Uterus (tissue), 4 donors: Measurements from ENCODE around the gene GSPT1. TPM values are rescaled to one million over a fixed set of nuclear protein-coding genes. Genes with fewer than 3 reads are reported as not detected.

Experiments used
- DNase-seq, 2 donors: peaks; one replicate each; pipeline ENCODE4 v3.0.0-alpha.2; 2019 to 2020
- H3K27ac ChIP-seq, 2 donors: fragments of 200-600 bp; sonication (generic); 1 replicate in 1 of 2; 2 replicates in 1 of 2; pipeline ENCODE4 v1.5.1; 2016 to 2018
- H3K27me3 ChIP-seq, 2 donors: fragments of 200-600 bp; sonication (generic); one replicate each; pipeline ENCODE4 v1.5.1; 2018 to 2019; ENCODE audit warnings: control low read depth in 1 of 2
- H3K36me3 ChIP-seq, 2 donors: fragments of 200-600 bp; sonication (generic); one replicate each; pipeline ENCODE4 v1.5.1; 2019; ENCODE audit warnings: control low read depth in 1 of 2
- H3K4me1 ChIP-seq, 2 donors: fragments of 200-600 bp; sonication (generic); one replicate each; pipeline ENCODE4 v1.5.1; 2018 to 2019; ENCODE audit warnings: control low read depth in 1 of 2
- H3K4me3 ChIP-seq, 2 donors: fragments of 200-600 bp; sonication (generic); 1 replicate in 1 of 2; 2 replicates in 1 of 2; pipeline ENCODE4 v1.5.1; 2018 to 2019; ENCODE audit warnings: mild to moderate bottlenecking in 1 of 2
- H3K9me3 ChIP-seq, 2 donors: fragments of 200-600 bp; sonication (generic); one replicate each; pipeline ENCODE4 v1.5.1; 2019; ENCODE audit warnings: control low read depth in 1 of 2
- POLR2A ChIP-seq, 2 donors: fragments of 450-650 bp; IDR thresholded peaks; one replicate each; pipeline ENCODE4 v1.6.1; 2016; ENCODE audit warnings: antibody characterized with exemption in 2 of 2, mild to moderate bottlenecking in 1 of 2, moderate library complexity in 1 of 2
- intact Hi-C: fragments of 100-400 bp; cut with DNase I; formaldehyde crosslinking; loops from one replicate; pipeline ENCODE4 v1.15.1; 2023; ENCODE audit warnings: low total_unique reads
- total RNA-seq, 4 donors: library from RNA; depleted of rRNA in 3 of 4; stranded (reverse); fragments of >200 nt in 3 of 4; gene quantifications; one replicate each; pipeline versions ENCODE4 v1.1.0 to v1.2.4, GENCODE V29; 2014 to 2023
- TF ChIP-seq, protein P1 (sequence below), 4 experiments: fragments of 200-600 bp in 2 of 4; fragments of 450-650 bp in 2 of 4; sonication (generic) in 2 of 4; IDR thresholded peaks; one replicate each; pipeline ENCODE4 v1.5.1; 2016 to 2019; ENCODE audit warnings: antibody characterized with exemption in 4 of 4, mild to moderate bottlenecking in 2 of 4, moderate library complexity in 1 of 4
- donor health status: DM: yes; HTN: yes; CAD: no.

GSPT1 gene
- total RNA-seq, 4 donors from 2014 or later: 33.2 to 73.7 (median 64.7) TPM

- Histone ChIP-seq H3K27me3 (no peaks in the 10 kb centered on the region), H3K4me3 (no peak overlapping the region), H3K4me1 (no peaks in the 10 kb centered on the region), H3K27ac (no peak overlapping the region), H3K36me3 (no peaks in the 10 kb centered on the region), H3K9me3 (no peaks in the 10 kb centered on the region)
- intact Hi-C loops: no loop called here
- DNase-seq: no peak
- TF ChIP-seq POLR2A (IDR thresholded peaks at IDR 0.05): no peak
- TF ChIP-seq, protein P1, sequence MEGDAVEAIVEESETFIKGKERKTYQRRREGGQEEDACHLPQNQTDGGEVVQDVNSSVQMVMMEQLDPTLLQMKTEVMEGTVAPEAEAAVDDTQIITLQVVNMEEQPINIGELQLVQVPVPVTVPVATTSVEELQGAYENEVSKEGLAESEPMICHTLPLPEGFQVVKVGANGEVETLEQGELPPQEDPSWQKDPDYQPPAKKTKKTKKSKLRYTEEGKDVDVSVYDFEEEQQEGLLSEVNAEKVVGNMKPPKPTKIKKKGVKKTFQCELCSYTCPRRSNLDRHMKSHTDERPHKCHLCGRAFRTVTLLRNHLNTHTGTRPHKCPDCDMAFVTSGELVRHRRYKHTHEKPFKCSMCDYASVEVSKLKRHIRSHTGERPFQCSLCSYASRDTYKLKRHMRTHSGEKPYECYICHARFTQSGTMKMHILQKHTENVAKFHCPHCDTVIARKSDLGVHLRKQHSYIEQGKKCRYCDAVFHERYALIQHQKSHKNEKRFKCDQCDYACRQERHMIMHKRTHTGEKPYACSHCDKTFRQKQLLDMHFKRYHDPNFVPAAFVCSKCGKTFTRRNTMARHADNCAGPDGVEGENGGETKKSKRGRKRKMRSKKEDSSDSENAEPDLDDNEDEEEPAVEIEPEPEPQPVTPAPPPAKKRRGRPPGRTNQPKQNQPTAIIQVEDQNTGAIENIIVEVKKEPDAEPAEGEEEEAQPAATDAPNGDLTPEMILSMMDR (IDR thresholded peaks at IDR 0.05): no peak
Measured at GRCh38 chr16:11876306-11876705, 39.5 kb downstream of the GSPT1 start.

GRCh38 chr16:11875721-11876120 is 40.0 kb downstream of the GSPT1 start:
- Histone ChIP-seq H3K9me3 (no peaks in the 10 kb centered on the region), H3K4me1 (no peaks in the 10 kb centered on the region), H3K36me3 (no peaks in the 10 kb centered on the region), H3K4me3 (no peak overlapping the region), H3K27ac (no peak overlapping the region), H3K27me3 (no peaks in the 10 kb centered on the region)
- intact Hi-C loops: no loop called here
- TF ChIP-seq POLR2A (IDR thresholded peaks at IDR 0.05): no peak
- TF ChIP-seq, protein P1 (IDR thresholded peaks at IDR 0.05): no peak
- no peak for DNase-seq

DNA sequence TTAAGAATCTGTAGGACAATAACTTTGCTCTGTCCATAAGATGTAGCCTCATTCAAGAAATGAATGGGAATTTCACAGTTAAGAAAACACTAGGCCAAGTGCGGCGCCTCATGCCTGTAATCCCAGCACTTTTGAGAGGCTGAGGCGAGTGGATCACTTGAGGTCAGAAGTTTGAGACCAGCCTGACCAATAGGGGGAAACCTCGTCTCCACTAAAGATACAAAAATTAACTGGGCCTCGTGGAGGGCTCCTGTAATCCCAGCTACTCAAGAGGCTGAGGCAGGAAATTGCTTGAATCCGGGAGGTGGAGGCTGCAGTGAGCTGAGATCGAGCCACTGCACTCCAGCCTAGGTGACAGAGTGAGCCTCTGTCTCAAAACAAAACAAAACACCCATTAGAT is 44.6 kb downstream of the GSPT1 start:
- TF ChIP-seq, protein P1 (IDR thresholded peaks at IDR 0.05): peak in 1 of 4 experiments; percentile 8
- TF ChIP-seq POLR2A (IDR thresholded peaks at IDR 0.05): no peak
- H3K27ac ChIP-seq: peak overlapping the region in 1 of 2 donors; percentile 39

DNA sequence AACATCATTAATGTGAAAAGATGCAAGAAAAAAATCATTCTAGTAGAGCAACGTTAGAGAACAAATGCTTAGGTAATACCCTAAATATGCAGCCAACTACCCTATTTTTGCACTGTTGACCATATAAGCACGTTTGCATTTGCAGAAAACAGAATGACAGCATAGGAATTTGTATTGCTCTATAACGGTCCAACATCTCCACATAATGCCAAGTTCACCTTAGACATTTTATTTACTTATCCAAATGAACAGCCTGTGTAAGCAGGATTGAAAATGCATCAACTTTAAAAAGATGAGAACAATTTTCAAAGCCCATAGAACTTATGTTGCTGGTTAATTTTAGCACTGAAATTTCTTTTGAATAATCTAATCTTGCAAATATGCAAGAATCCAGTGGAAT is 45.4 kb downstream of the GSPT1 start:
- Histone ChIP-seq H3K4me3 (no peak overlapping the region), H3K36me3 (no peaks in the 10 kb centered on the region), H3K27me3 (no peaks in the 10 kb centered on the region), H3K4me1 (no peaks in the 10 kb centered on the region), H3K27ac (peak overlapping the region in 1 of 2 donors; percentile 39), H3K9me3 (no peaks in the 10 kb centered on the region)
- no peak for TF ChIP-seq POLR2A (IDR thresholded peaks at IDR 0.05)
- TF ChIP-seq, protein P1 (IDR thresholded peaks at IDR 0.05): no peak
- DNase-seq: no peak
- intact Hi-C loops: no loop called here

More for the DNA sequence above, 44.6 kb downstream of the GSPT1 start:
- H3K9me3 ChIP-seq: no peaks in the 10 kb centered on the region
- intact Hi-C loops: no loop called here
- H3K36me3 ChIP-seq: no peaks in the 10 kb centered on the region
- H3K27me3 ChIP-seq: no peaks in the 10 kb centered on the region
- no peak for DNase-seq
- no peak overlapping the region for H3K4me3 ChIP-seq
- no peaks in the 10 kb centered on the region for H3K4me1 ChIP-seq

DNA sequence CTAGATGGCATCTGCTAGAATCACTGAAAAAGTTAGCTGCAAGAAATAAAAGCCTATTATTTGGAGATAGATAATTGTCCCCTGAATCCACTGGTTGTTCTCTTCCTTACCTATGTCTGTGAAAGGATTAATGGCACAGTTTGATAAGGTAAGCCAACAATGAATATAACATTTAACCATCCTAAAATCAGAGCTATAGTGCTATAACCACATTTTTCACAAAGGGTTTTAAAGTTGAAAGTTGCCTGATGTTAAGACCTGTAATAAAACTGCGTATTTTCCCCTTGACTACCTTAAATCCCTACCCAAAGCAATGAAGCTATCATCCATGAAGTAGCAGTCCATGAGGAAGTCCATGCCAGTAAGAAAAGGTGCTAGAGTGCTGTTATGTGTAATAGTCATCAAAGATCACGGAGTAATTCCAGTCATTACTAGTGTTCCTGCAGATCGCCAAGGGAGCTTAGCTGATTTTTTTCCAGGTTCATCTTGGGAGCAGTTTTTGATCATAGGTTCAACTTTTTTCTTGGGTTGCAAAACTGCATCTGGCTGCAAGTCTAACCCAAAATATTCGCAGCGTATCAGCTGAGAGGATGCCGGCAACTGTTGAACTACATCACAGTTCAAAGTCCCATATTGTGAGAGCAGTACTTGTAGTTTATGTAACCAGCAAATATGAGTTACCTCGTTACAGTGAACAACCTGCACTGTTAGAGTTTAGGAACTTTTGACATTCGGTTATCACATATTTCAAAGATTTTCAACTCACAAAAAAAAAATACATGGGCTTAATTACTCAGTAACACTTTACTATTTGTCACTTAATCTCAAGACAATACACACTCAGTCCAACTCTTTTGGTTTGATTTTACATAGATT is 46.2 kb downstream of the GSPT1 start:
- Histone ChIP-seq H3K4me3 (no peak overlapping the region), H3K36me3 (no peaks in the 10 kb centered on the region), H3K27me3 (no peaks in the 10 kb centered on the region), H3K4me1 (no peaks in the 10 kb centered on the region), H3K27ac (peak overlapping the region in 1 of 2 donors; percentile 40), H3K9me3 (no peaks in the 10 kb centered on the region)
- intact Hi-C loops: no loop called here
- no peak for DNase-seq
- TF ChIP-seq, protein P1 (IDR thresholded peaks at IDR 0.05): no peak
- TF ChIP-seq POLR2A (IDR thresholded peaks at IDR 0.05): no peak
